H1 (cell line): ENCODE results near the gene ABHD12B.

Experiments
- POLR2A ChIP-seq, 2 experiments: IDR thresholded peaks; 1 replicate in 1 of 2; 2 replicates in 1 of 2; pipeline ENCODE4 v1.6.1; 2011; ENCODE audit warnings: low read depth in 2 of 2, low read length in 2 of 2, mild to moderate bottlenecking in 2 of 2; ENCODE audit errors: control extremely low read depth in 1 of 2
- POLR2AphosphoS5 ChIP-seq: IDR thresholded peaks from 2 replicates; pipeline ENCODE4 v1.6.1; 2011; ENCODE audit warnings: low read depth, low read length
- TF ChIP-seq, protein P1 (sequence below): IDR thresholded peaks from 2 replicates; pipeline ENCODE4 v1.6.1; 2012; ENCODE audit warnings: inconsistent platforms

DNA sequence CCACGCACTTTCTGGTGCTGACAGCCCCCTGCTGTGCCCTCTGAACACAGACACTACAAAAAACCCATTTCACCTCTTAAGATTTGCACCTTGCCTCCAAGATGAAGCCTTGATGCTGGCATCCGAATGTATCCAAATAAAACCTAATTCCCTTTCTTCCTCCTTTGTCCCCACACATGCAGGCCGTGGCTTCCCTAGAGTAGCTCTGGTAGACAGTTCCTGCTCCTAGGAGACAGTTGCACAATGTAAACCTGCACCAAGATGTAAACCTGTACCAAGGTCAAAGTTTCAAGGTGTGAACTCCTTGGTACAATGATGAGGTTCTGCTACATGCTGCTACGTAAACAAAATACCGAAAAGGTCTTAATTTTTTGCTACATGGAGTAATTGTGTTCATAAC is 625 bp upstream of the ABHD12B start:
- TF ChIP-seq POLR2AphosphoS5: no peak
- TF ChIP-seq POLR2A (IDR thresholded peaks at IDR 0.05; ENCODE audit: control extremely low read depth in 1 of 2, low read depth in 2 of 2, low read length in 2 of 2): no peak
- TF ChIP-seq, protein P1, sequence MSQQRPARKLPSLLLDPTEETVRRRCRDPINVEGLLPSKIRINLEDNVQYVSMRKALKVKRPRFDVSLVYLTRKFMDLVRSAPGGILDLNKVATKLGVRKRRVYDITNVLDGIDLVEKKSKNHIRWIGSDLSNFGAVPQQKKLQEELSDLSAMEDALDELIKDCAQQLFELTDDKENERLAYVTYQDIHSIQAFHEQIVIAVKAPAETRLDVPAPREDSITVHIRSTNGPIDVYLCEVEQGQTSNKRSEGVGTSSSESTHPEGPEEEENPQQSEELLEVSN: no peak
